ENCODE measurements around the gene CSF2.

The CSF2 gene

DNA sequence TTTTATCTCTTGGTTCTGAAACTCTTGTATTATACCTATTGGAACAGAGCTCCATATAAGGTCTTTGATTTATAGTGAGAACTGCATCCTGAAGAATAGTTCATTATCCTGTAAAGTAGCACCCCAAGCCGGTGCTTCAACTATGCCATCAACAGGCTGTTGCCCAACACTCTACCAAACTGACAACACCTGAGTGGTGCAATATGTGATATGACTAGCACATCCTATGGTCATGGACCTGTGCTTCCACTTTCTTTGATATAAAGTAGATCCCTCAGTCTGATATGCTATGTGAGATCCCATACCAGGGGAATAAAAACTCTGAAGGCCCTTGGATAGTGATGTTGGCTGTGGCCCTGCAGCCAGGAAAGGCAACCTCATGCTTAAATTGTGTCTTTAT lies 15.8 kb downstream of the CSF2 start:
- H3K27ac ChIP-seq (replicated peaks), result no peak overlapping the region
- H3K4me3 ChIP-seq (replicated peaks; ENCODE audit: insufficient read depth, low read length), result no peak overlapping the region
- no peak for DNase-seq (ENCODE audit: low read depth in 1 of 2, low spot score in 1 of 2)
- no peaks in the 10 kb centered on the region for H3K27me3 ChIP-seq (ENCODE audit: insufficient read depth, poor library complexity, severe bottlenecking)
- TF ChIP-seq SPI1 (IDR thresholded peaks at IDR 0.05; ENCODE audit: borderline replicate concordance, low read depth) (no peak), POLR2AphosphoS5 (IDR thresholded peaks at IDR 0.05; ENCODE audit: low read depth) (no peak), REST (IDR thresholded peaks at IDR 0.05; ENCODE audit: insufficient replicate concordance, low read depth) (no peak), GABPA (IDR thresholded peaks at IDR 0.05; ENCODE audit: low read depth) (no peak)
- TF ChIP-seq, protein P1, sequence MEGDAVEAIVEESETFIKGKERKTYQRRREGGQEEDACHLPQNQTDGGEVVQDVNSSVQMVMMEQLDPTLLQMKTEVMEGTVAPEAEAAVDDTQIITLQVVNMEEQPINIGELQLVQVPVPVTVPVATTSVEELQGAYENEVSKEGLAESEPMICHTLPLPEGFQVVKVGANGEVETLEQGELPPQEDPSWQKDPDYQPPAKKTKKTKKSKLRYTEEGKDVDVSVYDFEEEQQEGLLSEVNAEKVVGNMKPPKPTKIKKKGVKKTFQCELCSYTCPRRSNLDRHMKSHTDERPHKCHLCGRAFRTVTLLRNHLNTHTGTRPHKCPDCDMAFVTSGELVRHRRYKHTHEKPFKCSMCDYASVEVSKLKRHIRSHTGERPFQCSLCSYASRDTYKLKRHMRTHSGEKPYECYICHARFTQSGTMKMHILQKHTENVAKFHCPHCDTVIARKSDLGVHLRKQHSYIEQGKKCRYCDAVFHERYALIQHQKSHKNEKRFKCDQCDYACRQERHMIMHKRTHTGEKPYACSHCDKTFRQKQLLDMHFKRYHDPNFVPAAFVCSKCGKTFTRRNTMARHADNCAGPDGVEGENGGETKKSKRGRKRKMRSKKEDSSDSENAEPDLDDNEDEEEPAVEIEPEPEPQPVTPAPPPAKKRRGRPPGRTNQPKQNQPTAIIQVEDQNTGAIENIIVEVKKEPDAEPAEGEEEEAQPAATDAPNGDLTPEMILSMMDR (IDR thresholded peaks at IDR 0.05; ENCODE audit: insufficient read depth, low read length), result no peak

DNA sequence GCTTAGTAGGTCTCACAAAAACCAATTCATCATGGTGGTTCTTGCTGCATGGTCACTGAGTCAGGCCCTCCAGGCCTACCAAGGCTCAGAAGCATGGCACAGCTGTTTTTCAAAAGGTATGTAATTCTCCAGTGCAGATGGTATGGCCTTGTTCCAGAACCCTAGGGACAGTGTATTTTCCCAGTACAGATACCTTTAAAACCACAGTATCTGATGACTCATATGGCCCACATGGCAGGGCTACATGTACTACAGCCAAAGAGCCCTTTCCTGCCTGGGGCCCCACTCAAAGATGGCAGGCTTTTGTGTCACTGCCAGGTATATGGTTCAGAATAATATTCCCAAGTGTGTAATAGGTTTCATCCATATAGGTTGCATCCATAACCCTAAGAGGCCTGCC lies 16.5 kb downstream of the CSF2 start:
- DNase-seq (ENCODE audit: low read depth in 1 of 2, low spot score in 1 of 2), result no peak

DNA sequence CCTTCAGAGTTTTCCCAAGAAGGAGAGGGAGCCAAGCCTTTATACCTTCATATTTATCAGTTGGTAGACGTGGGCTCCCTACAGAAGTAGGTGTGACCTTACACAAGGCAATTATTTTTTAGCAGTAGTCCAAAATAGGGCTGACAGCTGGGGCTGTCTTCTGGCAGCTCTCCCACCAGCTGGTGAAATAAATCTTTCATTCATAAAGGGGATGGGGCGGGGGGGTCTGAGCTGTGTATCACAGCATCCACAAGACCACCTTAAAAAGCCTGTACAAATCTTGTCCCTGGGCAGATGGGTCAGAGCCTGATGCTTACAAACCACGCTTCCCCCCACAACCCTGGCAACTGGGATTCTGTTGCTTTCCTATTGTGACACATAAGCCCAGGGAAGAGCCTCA lies 19.7 kb downstream of the CSF2 start:
- Histone ChIP-seq H3K27me3 (ENCODE audit: insufficient read depth, poor library complexity, severe bottlenecking) (no peaks in the 10 kb centered on the region), H3K27ac (replicated peaks) (no peak overlapping the region), H3K4me3 (replicated peaks; ENCODE audit: insufficient read depth, low read length) (no peak overlapping the region)
- TF ChIP-seq REST (IDR thresholded peaks at IDR 0.05; ENCODE audit: insufficient replicate concordance, low read depth) (no peak), POLR2AphosphoS5 (IDR thresholded peaks at IDR 0.05; ENCODE audit: low read depth) (no peak), SPI1 (IDR thresholded peaks at IDR 0.05; ENCODE audit: borderline replicate concordance, low read depth) (no peak), GABPA (IDR thresholded peaks at IDR 0.05; ENCODE audit: low read depth) (no peak)
- TF ChIP-seq, protein P1 (IDR thresholded peaks at IDR 0.05; ENCODE audit: insufficient read depth, low read length), result no peak
- no peak for DNase-seq (ENCODE audit: low read depth in 1 of 2, low spot score in 1 of 2)

More for the DNA sequence above, 16.5 kb downstream of the CSF2 start:
- Histone ChIP-seq H3K27me3 (ENCODE audit: insufficient read depth, poor library complexity, severe bottlenecking) (no peaks in the 10 kb centered on the region), H3K4me3 (replicated peaks; ENCODE audit: insufficient read depth, low read length) (no peak overlapping the region), H3K27ac (replicated peaks) (no peak overlapping the region)
- TF ChIP-seq, protein P1 (IDR thresholded peaks at IDR 0.05; ENCODE audit: insufficient read depth, low read length), result no peak
- no peak for TF ChIP-seq REST (IDR thresholded peaks at IDR 0.05; ENCODE audit: insufficient replicate concordance, low read depth)
- no peak for TF ChIP-seq SPI1 (IDR thresholded peaks at IDR 0.05; ENCODE audit: borderline replicate concordance, low read depth)
- TF ChIP-seq GABPA (IDR thresholded peaks at IDR 0.05; ENCODE audit: low read depth), result no peak
- TF ChIP-seq POLR2AphosphoS5 (IDR thresholded peaks at IDR 0.05; ENCODE audit: low read depth), result no peak

Measured in HL-60 (cell line).